Endothelial cell of umbilical vein (primary cell): Measurements from ENCODE around the gene BLACAT1. TPM values are rescaled to one million over a fixed set of nuclear protein-coding genes. Genes with fewer than 3 reads are reported as not detected.

Experiments
- BruUV-seq: library from RNA; stranded (reverse); fragments of 400-500 nt; replicated peaks from 2 replicates; lab custom pipeline; 2021; lab: Mats Ljungman, UMichigan
- CTCF ChIA-PET: fragments of 300-600, 350-600 bp; sonication (Branson Sonifier 250); formaldehyde crosslinking; loops from one replicate; lab custom pipeline; 2021; ENCODE audit warnings: antibody characterized with exemption, inconsistent platforms; lab: Charles Lee
- POLR2A ChIA-PET: fragments of 300-600, 350-600 bp; sonication (Branson Sonifier 250); formaldehyde crosslinking; loops from one replicate; lab custom pipeline; 2021; ENCODE audit warnings: antibody characterized with exemption, inconsistent platforms; lab: Charles Lee
- DNase-seq: peaks from one replicate; pipeline ENCODE4 v3.0.0-alpha.2; 2011; ENCODE audit warnings: low read depth, low spot score
- FAIRE-seq: peaks from 2 replicates; lab custom pipeline; 2011; peaks lifted over from hg19 to GRCh38; lab: Jason Lieb, UNC
- H2AFZ ChIP-seq: 2 replicates; pipeline ENCODE4 v1.6.0; 2012; ENCODE audit warnings: low read depth, low read length, control low read depth, inconsistent platforms
- H3K27ac ChIP-seq: 2 replicates; pipeline ENCODE4 v1.5.1; 2011; ENCODE audit warnings: low read depth, mild to moderate bottlenecking, control low read depth, low read length, moderate library complexity; ENCODE audit not compliant: insufficient read depth
- H3K27me3 ChIP-seq, 2 experiments: 2 replicates each; pipeline versions ENCODE4 v1.6.0 to v1.6.1; 2011; ENCODE audit warnings: low read length in 2 of 2, mixed read lengths in 1 of 2; ENCODE audit not compliant: control insufficient read depth in 2 of 2, insufficient read depth in 2 of 2
- H3K36me3 ChIP-seq, 2 experiments: 2 replicates in 1 of 2; 3 replicates in 1 of 2; pipeline ENCODE4 v1.5.1; 2011; ENCODE audit warnings: low read length in 2 of 2, mild to moderate bottlenecking in 1 of 2, moderate library complexity in 1 of 2; ENCODE audit not compliant: control insufficient read depth in 2 of 2, insufficient read depth in 2 of 2; ENCODE audit errors: extremely low read depth in 1 of 2
- H3K4me1 ChIP-seq: 3 replicates; pipeline ENCODE4 v1.5.1; 2011; ENCODE audit warnings: mild to moderate bottlenecking, low read length; ENCODE audit not compliant: control insufficient read depth, insufficient read depth; ENCODE audit errors: extremely low read depth
- H3K4me2 ChIP-seq: 2 replicates; pipeline ENCODE4 v1.6.1; 2011; ENCODE audit warnings: low read length, control low read depth, mixed read lengths; ENCODE audit not compliant: insufficient read depth
- H3K4me3 ChIP-seq, 3 experiments: fragments of 200-600 bp in 1 of 3; sonication (generic), shearing (Covaris generic) in 1 of 3; replicated peaks in 1 of 3; 2 replicates each; pipeline ENCODE4 v1.5.1; 2011 to 2016; ENCODE audit warnings: control low read depth in 3 of 3, low read length in 3 of 3, mild to moderate bottlenecking in 2 of 3, inconsistent platforms in 1 of 3, low read depth in 1 of 3, moderate library complexity in 1 of 3; ENCODE audit not compliant: insufficient read depth in 1 of 3
- H3K79me2 ChIP-seq: 2 replicates; pipeline ENCODE4 v1.6.0; 2012; ENCODE audit warnings: low read length, inconsistent platforms; ENCODE audit not compliant: control insufficient read depth, insufficient read depth
- H3K9ac ChIP-seq: replicated peaks from 2 replicates; pipeline ENCODE3; 2011; ENCODE audit warnings: low read length, control low read depth; ENCODE audit not compliant: insufficient read depth; ENCODE audit errors: extremely low read depth
- H3K9me1 ChIP-seq: replicated peaks from 3 replicates; pipeline ENCODE4 v1.6.0; 2011; ENCODE audit warnings: mild to moderate bottlenecking, low read length; ENCODE audit not compliant: control insufficient read depth, insufficient read depth; ENCODE audit errors: extremely low read depth
- H3K9me3 ChIP-seq: replicated peaks from 2 replicates; pipeline ENCODE4 v1.5.1; 2012; ENCODE audit warnings: low read length, inconsistent platforms; ENCODE audit not compliant: control insufficient read depth, insufficient read depth
- H4K20me1 ChIP-seq: replicated peaks from 2 replicates; pipeline ENCODE3; 2011; ENCODE audit warnings: mild to moderate bottlenecking, low read length; ENCODE audit not compliant: control insufficient read depth, insufficient read depth; ENCODE audit errors: extremely low read depth
- CTCF ChIP-seq, 2 donors: IDR thresholded peaks; 1 replicate in 1 of 2; 2 replicates in 1 of 2; pipeline ENCODE4 v1.5.1; 2011; ENCODE audit warnings: low read length in 2 of 2, mild to moderate bottlenecking in 2 of 2, moderate library complexity in 2 of 2, control low read depth in 1 of 2, inconsistent platforms in 1 of 2, low read depth in 1 of 2; ENCODE audit not compliant: insufficient read depth in 1 of 2; ENCODE audit errors: extremely low read depth in 1 of 2
- EZH2 ChIP-seq: IDR thresholded peaks from 2 replicates; pipeline ENCODE4 v1.6.1; 2012; ENCODE audit warnings: borderline replicate concordance, low read depth, mild to moderate bottlenecking, moderate library complexity, low read length, inconsistent platforms; ENCODE audit not compliant: severe bottlenecking
- FOS ChIP-seq: IDR thresholded peaks from 2 replicates; pipeline ENCODE4 v1.6.1; 2011; ENCODE audit warnings: mild to moderate bottlenecking, low read length, moderate library complexity, borderline replicate concordance; ENCODE audit not compliant: insufficient read depth
- GATA2 ChIP-seq: IDR thresholded peaks from 2 replicates; pipeline ENCODE4 v1.7.0; 2011; ENCODE audit warnings: low read depth, mild to moderate bottlenecking, moderate library complexity, mixed read lengths, low read length; ENCODE audit not compliant: insufficient read length, insufficient read depth
- JUN ChIP-seq: IDR thresholded peaks from 2 replicates; pipeline ENCODE4 v1.6.1; 2011; ENCODE audit warnings: borderline replicate concordance, low read depth; ENCODE audit not compliant: insufficient read length, insufficient read depth
- MYC ChIP-seq: IDR thresholded peaks from one replicate; pipeline ENCODE4 v1.6.1; 2011; ENCODE audit warnings: mild to moderate bottlenecking, low read depth, low read length
- POLR2A ChIP-seq: IDR thresholded peaks from 2 replicates; pipeline ENCODE4 v1.6.1; 2012; ENCODE audit warnings: low read depth, mild to moderate bottlenecking, control low read depth, low read length
- POLR2AphosphoS5 ChIP-seq: IDR thresholded peaks from 2 replicates; pipeline ENCODE4 v1.6.1; 2012; ENCODE audit warnings: low read depth, mild to moderate bottlenecking, control low read depth, low read length, moderate library complexity; ENCODE audit not compliant: insufficient read depth
- dilution Hi-C: fragments of 300-500 bp; cut with MboI; formaldehyde crosslinking; loops from one replicate; pipeline ENCODE4 v1.15.0; 2019; ENCODE audit warnings: low sequenced_read_pairs; ENCODE audit not compliant: extremely low pct_ligation_motif_present
- intact Hi-C: fragments of 100-400 bp; cut with micrococcal nuclease; formaldehyde crosslinking; loops from one replicate; pipeline ENCODE4 v1.10.0; 2022
- polyA plus RNA-seq, 4 experiments: library from polyadenylated mRNA; depleted of rRNA in 3 of 4; stranded (reverse) in 3 of 4; unstranded in 1 of 4; fragments of >200 nt; gene quantifications; 2 replicates each; pipeline versions ENCODE4 v1.2.1 to v1.2.3, GENCODE V29; 2011 to 2012; ENCODE audit warnings: missing spikeins in 1 of 4
- total RNA-seq: library from RNA; stranded (reverse); gene quantifications from 2 replicates; pipeline ENCODE4 v1.2.3, GENCODE V29; 2021
- TF ChIP-seq, protein P1 (sequence below): IDR thresholded peaks from 2 replicates; pipeline ENCODE4 v1.6.1; 2011; ENCODE audit not compliant: insufficient read depth, insufficient read length

The BLACAT1 gene
- total and polyA plus RNA-seq, 2 donors (not counting 3 experiments of a cell fraction or from before 2014, with no cell fraction given): not detected

DNA sequence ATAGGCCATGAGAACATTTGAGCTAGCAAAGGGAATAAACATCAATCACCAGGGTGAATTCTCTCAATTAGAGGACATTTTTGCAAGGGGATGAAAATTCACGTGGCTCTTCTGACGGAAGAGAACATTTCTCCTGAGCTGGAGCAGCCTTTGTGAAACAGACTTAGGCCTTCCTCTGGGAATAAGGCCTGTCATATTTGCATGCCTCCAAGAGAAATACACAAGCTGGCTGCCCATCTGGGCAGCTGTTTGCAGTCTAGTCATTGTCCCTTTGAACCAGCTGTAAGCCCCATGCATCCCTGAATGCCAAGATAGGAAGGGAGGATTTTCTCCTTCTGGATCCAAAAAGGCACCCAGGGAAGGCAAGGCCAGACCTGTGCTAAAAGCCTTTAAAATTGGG is 39.5 kb downstream of the BLACAT1 start:
- CTCF ChIA-PET: interaction anchor here (0.9 to 2.5 kb wide), 7 partner anchors 10 to 108 kb away, joined by 3 to 11 read pairs (median 6); no protein-coding TSS in a partner anchor
- intact Hi-C loops: no loop called here

More for the DNA sequence above, 39.5 kb downstream of the BLACAT1 start:
- Histone ChIP-seq H3K4me2 (no peak overlapping the region), H3K36me3 (no peaks in the 10 kb centered on the region), H3K9ac (no peak overlapping the region), H3K4me3 (no peak overlapping the region), H3K9me1 (no peaks in the 10 kb centered on the region), H3K27me3 (peaks cover 13 to 17% of the 10 kb centered on the region in 2 experiments), H2AFZ (no peak overlapping the region), H3K4me1 (no peaks in the 10 kb centered on the region), H3K27ac (no peak overlapping the region), H4K20me1 (no peaks in the 10 kb centered on the region), H3K9me3 (no peaks in the 10 kb centered on the region), H3K79me2 (no peaks in the 10 kb centered on the region)
- no TSS peak for BruUV-seq
- TF ChIP-seq EZH2 (no peak), GATA2 (no peak), POLR2A (no peak), POLR2AphosphoS5 (no peak), JUN (no peak), MYC (no peak), CTCF (IDR thresholded peaks at IDR 0.05; ENCODE audit: extremely low read depth in 1 of 2, insufficient read depth in 1 of 2, low read depth in 1 of 2, low read length in 2 of 2) (no peak), FOS (no peak)
- TF ChIP-seq, protein P1, sequence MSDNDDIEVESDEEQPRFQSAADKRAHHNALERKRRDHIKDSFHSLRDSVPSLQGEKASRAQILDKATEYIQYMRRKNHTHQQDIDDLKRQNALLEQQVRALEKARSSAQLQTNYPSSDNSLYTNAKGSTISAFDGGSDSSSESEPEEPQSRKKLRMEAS: no peak
- POLR2A ChIA-PET: no interaction called here
- no peak for FAIRE-seq
- dilution Hi-C loops: no loop called here
- DNase-seq: no peak
